ENCODE measurements around the gene CCSER1. TPM values are rescaled to one million over a fixed set of nuclear protein-coding genes. Genes with fewer than 3 reads are reported as not detected.

The CCSER1 gene
- total and polyA plus RNA-seq, 8 donors = 2.0 to 9.0 (median 4.2) TPM

DNA sequence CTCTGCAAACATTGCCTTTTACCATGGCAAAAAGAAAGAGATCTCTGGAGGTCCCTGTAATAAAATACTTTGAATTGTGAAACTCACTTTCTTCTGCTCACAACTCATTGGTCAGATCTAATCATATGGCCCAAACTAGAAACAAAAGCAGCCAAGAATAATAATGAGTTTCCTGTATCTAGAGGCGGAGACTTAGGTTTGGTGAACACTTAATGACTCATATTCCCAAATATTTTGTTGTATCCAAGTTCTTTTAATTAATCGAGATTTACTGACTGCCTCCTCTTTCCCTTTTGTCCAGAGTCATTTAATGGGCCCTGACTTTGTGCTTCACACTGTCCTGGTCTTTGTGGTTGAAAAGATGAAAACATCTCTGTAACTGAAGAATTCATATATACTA is 190.6 kb downstream of the CCSER1 start:
- intact Hi-C loops (cut with DNase I) = no loop called here
- DNase-seq (no peak), ATAC-seq (peak; percentile 57)
- no peaks in the 10 kb centered on the region for H3K9me3 ChIP-seq
- H3K4me3 ChIP-seq = no peak overlapping the region
- peak overlapping the region in 1 of 2 donors; percentile 31 for H3K27ac ChIP-seq
- H3K4me1 ChIP-seq = no peaks in the 10 kb centered on the region
- no peaks in the 10 kb centered on the region for H3K36me3 ChIP-seq
- TF ChIP-seq, protein P1, sequence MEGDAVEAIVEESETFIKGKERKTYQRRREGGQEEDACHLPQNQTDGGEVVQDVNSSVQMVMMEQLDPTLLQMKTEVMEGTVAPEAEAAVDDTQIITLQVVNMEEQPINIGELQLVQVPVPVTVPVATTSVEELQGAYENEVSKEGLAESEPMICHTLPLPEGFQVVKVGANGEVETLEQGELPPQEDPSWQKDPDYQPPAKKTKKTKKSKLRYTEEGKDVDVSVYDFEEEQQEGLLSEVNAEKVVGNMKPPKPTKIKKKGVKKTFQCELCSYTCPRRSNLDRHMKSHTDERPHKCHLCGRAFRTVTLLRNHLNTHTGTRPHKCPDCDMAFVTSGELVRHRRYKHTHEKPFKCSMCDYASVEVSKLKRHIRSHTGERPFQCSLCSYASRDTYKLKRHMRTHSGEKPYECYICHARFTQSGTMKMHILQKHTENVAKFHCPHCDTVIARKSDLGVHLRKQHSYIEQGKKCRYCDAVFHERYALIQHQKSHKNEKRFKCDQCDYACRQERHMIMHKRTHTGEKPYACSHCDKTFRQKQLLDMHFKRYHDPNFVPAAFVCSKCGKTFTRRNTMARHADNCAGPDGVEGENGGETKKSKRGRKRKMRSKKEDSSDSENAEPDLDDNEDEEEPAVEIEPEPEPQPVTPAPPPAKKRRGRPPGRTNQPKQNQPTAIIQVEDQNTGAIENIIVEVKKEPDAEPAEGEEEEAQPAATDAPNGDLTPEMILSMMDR (IDR thresholded peaks at IDR 0.05) = no peak
- H3K27me3 ChIP-seq = no peaks in the 10 kb centered on the region

DNA sequence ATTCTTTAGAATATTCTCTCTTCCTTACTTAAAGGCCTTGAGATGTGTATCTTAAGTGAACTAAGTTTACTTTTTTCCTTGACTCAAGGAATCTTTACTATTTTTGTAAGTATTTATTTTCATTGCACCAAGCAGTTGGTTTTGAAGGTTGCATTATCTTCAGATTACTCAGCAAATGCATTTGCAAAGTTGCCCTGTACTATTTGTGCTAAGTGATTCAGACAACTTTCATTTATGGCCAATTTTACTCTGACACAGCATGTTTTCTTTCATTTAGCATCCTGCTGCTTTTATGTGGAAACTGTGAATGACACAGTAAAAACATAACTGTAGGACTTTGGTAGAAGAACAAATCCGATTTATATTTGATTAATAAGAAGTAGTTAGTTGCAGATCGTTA is 191.0 kb downstream of the CCSER1 start:
- peak; percentile 50 for ATAC-seq
- DNase-seq = peak in 1 of 4 donors; percentile 2
- H3K27ac ChIP-seq = peak overlapping the region in 1 of 2 donors; percentile 31
- intact Hi-C loops (cut with DNase I) = no loop called here
- no peaks in the 10 kb centered on the region for H3K27me3 ChIP-seq
- H3K4me3 ChIP-seq = no peak overlapping the region
- H3K4me1 ChIP-seq = no peaks in the 10 kb centered on the region
- H3K36me3 ChIP-seq = no peaks in the 10 kb centered on the region
- TF ChIP-seq, protein P1 (IDR thresholded peaks at IDR 0.05) = no peak
- H3K9me3 ChIP-seq = no peaks in the 10 kb centered on the region

DNA sequence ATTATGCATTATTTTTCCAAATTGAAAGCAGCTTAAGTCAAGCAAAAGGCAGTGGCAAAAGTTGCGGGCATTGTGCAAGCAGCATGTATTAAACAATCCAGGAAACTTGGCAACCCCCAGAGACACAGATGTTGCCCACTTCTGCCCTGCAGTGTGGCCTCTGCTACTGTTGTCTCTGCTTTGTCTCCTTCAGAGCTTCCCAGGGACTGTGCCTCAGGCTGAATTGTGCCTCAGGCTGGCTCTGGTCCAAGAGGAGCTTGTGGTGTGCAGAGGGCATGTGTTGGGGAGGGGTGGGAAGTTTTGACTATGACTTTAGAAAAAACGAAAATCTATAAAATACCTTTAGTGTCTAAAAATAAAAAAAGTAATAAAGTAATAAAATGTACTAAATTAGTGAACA is 201.4 kb downstream of the CCSER1 start:
- H3K9me3 ChIP-seq = peaks cover 0 to 4% of the 10 kb centered on the region in 2 donors
- DNase-seq = no peak
- H3K27me3 ChIP-seq = no peaks in the 10 kb centered on the region
- no peak overlapping the region for H3K4me3 ChIP-seq
- TF ChIP-seq, protein P1 (IDR thresholded peaks at IDR 0.05) = no peak
- intact Hi-C loops (cut with DNase I) = no loop called here
- no peak overlapping the region for H3K27ac ChIP-seq
- H3K36me3 ChIP-seq = no peaks in the 10 kb centered on the region
- peaks cover 0 to 4% of the 10 kb centered on the region in 2 donors for H3K4me1 ChIP-seq
- no peak for ATAC-seq

DNA sequence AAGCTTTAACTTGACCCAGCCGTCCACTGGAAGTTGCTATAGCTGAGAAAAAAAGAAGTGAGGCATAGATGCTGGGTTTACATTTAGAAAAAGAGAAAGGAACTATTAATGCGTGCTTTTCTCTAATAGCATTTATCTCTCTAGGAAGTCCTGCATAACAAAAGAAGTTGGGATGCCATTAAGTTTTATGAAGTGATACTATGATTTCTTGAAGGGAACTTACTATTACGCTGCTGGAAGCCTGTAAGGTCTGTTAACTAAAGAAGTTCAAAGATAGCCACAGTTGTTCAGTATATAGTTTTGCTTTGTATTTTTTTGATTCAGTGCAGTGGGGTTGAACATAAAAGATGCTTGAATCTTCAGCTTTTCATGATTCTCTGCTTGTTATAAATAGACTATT is 203.4 kb downstream of the CCSER1 start:
- DNase-seq (no peak), ATAC-seq (no peak)
- Histone ChIP-seq H3K4me1 (peaks cover 0 to 4% of the 10 kb centered on the region in 2 donors), H3K27me3 (no peaks in the 10 kb centered on the region), H3K27ac (no peak overlapping the region), H3K36me3 (no peaks in the 10 kb centered on the region), H3K9me3 (no peaks in the 10 kb centered on the region), H3K4me3 (no peak overlapping the region)
- intact Hi-C loops (cut with DNase I) = no loop called here
- TF ChIP-seq, protein P1 (IDR thresholded peaks at IDR 0.05) = no peak

DNA sequence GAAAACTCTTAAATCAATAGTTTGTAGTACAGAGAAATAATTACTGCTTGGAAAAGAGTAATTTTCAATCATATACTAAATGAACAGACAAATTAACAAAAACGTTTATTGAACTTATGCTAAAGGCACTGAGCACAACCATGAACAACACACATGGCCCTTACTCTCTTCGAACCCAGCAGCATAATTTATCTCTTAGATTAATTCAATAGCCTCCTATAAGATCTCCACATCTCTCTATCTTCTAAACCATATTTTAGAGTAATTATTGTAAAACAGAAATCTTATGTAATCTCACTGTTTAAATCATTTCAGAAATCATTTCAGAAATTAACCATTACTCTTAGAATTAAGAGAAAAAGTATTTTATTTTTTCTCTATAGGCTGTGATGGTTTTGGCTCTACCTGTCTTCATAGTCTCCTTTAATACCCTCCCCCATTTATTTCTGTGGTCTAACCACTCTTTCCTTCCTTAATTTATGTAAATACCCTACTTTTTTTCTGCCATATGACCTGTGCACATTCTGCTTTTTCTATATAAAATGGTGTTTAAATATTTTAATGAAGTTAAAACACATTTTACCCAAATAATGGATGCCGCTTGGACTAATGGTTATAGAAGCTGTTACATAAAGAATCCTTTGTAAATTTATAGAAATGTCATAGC is 218.5 kb downstream of the CCSER1 start:
- TF ChIP-seq, protein P1 (IDR thresholded peaks at IDR 0.05) = no peak
- no peaks in the 10 kb centered on the region for H3K36me3 ChIP-seq
- H3K27ac ChIP-seq = no peak overlapping the region
- ATAC-seq = no peak
- no peaks in the 10 kb centered on the region for H3K27me3 ChIP-seq
- intact Hi-C loops (cut with DNase I) = no loop called here
- DNase-seq = no peak
- H3K9me3 ChIP-seq = no peaks in the 10 kb centered on the region
- H3K4me3 ChIP-seq = no peak overlapping the region
- H3K4me1 ChIP-seq = no peaks in the 10 kb centered on the region
